ENCODE data around the gene MCFD2.
A peak's percentile ranks its signal among the peaks of the same experiment; 100 is the strongest.

Gene MCFD2

DNA sequence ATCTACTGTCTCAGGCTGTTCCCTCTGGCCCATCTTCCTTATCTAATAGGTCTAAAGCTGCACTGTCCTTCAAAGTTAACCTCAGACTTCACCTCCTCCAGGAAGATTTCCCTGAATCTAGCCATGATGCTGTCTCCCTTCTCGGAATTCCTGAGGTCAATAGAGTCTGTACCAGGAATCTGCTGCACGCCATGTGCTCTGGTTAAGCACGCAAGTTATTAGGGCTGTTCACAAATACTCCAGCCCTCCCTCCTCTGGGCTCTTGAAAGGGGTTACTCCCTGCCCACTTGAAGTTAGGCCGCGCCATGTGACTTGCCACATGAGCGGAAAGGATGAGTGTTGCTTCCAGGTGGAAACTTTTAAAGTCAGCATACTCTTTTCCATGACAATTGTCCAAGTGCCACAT lies 43.6 kb downstream of the MCFD2 start:
- DNase-seq = peak; percentile 36

GRCh38 chr2:46870051-46870839 lies 45.4 kb downstream of the MCFD2 start:
- DNase-seq = no peak

GRCh38 chr2:46869621-46870020 lies 46.0 kb downstream of the MCFD2 start:
- no peak for DNase-seq

DNA sequence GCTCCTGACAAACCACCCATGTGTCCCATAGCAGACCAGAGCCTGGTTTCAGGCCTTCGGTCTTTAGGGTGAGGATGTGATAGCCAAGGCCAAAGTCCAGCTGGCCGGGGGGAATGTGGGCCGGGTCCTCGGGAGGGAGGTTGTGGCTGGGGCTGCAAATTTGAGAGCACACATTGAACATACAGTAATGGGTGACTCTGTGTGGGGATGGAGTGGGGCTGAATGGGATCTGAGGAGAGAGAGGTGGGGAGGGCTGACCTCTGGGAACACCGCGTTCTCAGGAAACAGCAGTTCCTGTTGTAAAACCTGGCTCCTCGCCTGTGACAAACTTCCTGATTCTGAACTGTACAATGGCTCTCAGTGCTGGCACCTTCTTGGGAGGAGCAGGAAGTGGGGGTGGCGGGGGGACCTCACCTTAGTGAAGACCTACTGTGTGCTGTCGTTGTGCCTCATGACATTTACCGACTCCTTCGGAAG lies 48.8 kb downstream of the MCFD2 start:
- DNase-seq = no peak

GRCh38 chr2:46865181-46865970 lies 50.2 kb downstream of the MCFD2 start:
- DNase-seq = peak; percentile 56

GRCh38 chr2:46863882-46864281 lies 51.7 kb downstream of the MCFD2 start:
- DNase-seq = no peak

DNA sequence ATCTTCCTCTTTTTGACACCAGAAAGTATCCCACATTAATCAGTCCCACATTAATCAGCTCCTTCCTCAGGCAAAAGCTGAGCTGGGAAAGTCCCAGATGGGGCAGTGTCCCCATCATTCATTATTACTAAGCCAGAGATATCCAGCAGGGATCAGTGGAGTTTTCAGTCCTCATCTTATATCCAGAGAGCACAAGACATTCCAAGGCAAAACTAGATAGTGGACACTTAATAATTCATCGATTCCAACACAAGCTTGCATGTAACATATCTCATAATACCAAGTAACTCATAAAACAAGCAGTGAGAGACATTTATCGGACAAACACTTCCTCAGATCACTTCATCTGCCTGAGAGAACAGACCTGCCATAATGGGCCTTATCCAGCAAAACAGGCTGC lies 53.1 kb downstream of the MCFD2 start:
- DNase-seq = no peak

DNA sequence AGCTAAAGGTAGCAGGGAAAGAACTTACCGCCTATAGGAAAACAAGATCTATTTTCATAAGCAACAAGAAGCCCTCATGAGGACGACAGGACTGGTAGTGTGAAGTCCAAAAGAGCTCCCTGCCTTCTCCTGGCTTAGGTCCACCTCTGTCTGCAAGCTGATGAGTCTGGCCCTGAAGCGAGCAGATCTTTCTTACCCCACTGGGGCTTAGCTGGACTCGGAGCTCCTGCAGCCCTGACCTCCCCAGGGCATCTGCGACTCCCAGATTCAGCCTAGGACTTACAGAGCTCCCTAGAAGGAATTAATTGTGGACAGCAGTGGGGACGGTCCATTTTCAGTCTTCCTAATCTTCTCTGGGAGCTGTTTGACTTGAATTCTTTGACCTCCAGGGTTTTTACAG lies 53.7 kb downstream of the MCFD2 start:
- no peak for DNase-seq

DNA sequence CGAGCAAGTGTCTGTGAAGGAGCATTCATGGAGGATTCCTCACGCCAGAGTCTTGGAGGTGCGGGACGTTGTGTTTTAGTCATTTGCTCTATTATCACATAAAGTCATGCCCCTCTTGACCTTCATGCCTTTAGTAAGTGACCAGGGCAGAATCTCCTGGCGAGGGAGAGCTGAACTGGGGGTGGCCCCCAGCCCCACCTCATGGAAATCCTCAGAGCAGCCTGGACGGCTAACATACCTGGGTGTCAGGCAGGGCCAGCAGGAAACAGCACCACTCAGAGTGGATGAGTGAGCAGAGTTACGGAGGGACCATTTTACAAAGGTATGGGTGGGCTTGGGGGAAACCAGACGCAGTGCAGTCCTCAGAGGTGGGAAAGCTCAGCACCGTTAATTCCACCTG lies 56.1 kb downstream of the MCFD2 start:
- no peak for DNase-seq

DNA sequence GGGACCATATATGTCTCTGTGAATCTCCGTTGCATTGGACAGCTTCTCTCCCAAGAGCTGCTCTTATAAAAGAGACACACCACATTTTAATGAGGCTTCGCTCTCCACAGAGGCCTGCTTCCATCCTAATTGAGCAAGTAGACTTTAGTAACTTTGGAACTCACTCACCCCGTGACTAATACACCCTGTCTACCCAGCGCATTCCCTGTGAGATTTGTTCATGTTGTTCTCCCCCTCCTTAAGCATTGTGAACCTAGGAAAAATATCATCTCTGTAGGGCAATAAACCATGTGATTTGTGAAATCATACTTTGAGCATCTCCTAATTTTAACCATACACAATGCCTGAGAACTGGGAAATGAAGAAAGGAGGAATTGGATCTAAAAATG lies 56.9 kb downstream of the MCFD2 start:
- no peak for DNase-seq

- DNase-seq = no peak
Observed at GRCh38 chr2:46857871-46858701, 57.5 kb downstream of the MCFD2 start.

DNA sequence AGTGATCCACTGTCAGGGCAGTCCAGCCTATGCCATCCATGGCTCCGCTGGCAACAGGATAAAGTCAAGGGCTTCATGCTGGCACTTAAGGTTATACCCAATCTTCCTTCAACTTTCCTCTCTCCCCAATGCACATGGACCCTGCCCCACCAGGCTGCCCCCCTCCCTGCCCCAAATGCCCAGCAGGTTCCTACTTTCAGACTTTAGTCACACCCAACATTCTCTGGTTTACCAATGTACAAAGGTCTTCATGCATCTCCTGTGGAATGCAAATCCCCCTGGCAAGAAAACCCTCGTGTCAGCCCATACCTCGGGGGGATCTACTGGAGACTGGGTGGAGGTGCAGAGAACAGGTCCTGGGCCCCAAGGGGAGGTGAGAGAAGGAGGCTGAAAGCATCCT lies 59.3 kb downstream of the MCFD2 start:
- DNase-seq = no peak

- no peak for DNase-seq
Observed at GRCh38 chr2:46855805-46856204, 59.8 kb downstream of the MCFD2 start.

- no peak for DNase-seq
Observed at GRCh38 chr2:46854260-46854659, 61.3 kb downstream of the MCFD2 start.

- no peak for DNase-seq
Observed at GRCh38 chr2:46852598-46852997, 63.0 kb downstream of the MCFD2 start.

- DNase-seq = no peak
Observed at GRCh38 chr2:46852124-46852523, 63.5 kb downstream of the MCFD2 start.

Measured in hematopoietic multipotent progenitor cell treated with erythropoietin and hydrocortisone succinate and interleukin-3 and kit ligand, for 8 days (in vitro differentiated cells).